GM06990 (cell line): ENCODE results near the gene PIGS.

Source experiments
- DNase-seq: peaks from one replicate; pipeline ENCODE4 v3.0.0-alpha.2; 2011; ENCODE audit not compliant: insufficient read length; ENCODE audit errors: extremely low read depth
- H3K27me3 ChIP-seq: replicated peaks from 2 replicates; pipeline ENCODE4 v1.6.0; 2011; ENCODE audit warnings: low read length; ENCODE audit not compliant: control insufficient read depth, insufficient read depth
- H3K36me3 ChIP-seq: 2 replicates; pipeline ENCODE4 v1.5.1; 2011; ENCODE audit warnings: low read length; ENCODE audit not compliant: control insufficient read depth, insufficient read depth
- H3K4me3 ChIP-seq: replicated peaks from 2 replicates; pipeline ENCODE4 v1.5.1; 2011; ENCODE audit warnings: low read depth, mild to moderate bottlenecking, control low read depth, low read length
- CTCF ChIP-seq: IDR thresholded peaks from 2 replicates; pipeline ENCODE4 v1.5.1; 2011; ENCODE audit warnings: low read length, control low read depth, mild to moderate bottlenecking, inconsistent platforms; ENCODE audit not compliant: insufficient read depth, poor library complexity, severe bottlenecking

PIGS gene

GRCh38 chr17:28585851-28586250 is 14.5 kb upstream of the PIGS start:
- H3K36me3 ChIP-seq: peaks cover 34% of the 10 kb centered on the region
- no peak for DNase-seq

GRCh38 chr17:28584434-28584833 is 13.1 kb upstream of the PIGS start:
- TF ChIP-seq CTCF: no peak
- Histone ChIP-seq H3K36me3 (peaks cover 32% of the 10 kb centered on the region), H3K27me3 (no peaks in the 10 kb centered on the region), H3K4me3 (no peak overlapping the region)
- DNase-seq: no peak

More at GRCh38 chr17:28585851-28586250, 14.5 kb upstream of the PIGS start:
- Histone ChIP-seq H3K4me3 (no peak overlapping the region), H3K27me3 (no peaks in the 10 kb centered on the region)
- no peak for TF ChIP-seq CTCF

GRCh38 chr17:28582513-28582912 is 11.2 kb upstream of the PIGS start:
- no peak for TF ChIP-seq CTCF
- Histone ChIP-seq H3K4me3 (no peak overlapping the region), H3K36me3 (peaks cover 37% of the 10 kb centered on the region), H3K27me3 (no peaks in the 10 kb centered on the region)
- DNase-seq: no peak

GRCh38 chr17:28580959-28581358 is 9.6 kb upstream of the PIGS start:
- TF ChIP-seq CTCF: no peak
- H3K4me3 ChIP-seq: no peak overlapping the region
- peaks cover 35% of the 10 kb centered on the region for H3K36me3 ChIP-seq
- no peaks in the 10 kb centered on the region for H3K27me3 ChIP-seq
- no peak for DNase-seq

GRCh38 chr17:28579526-28579925 is 8.2 kb upstream of the PIGS start:
- TF ChIP-seq CTCF: no peak
- no peaks in the 10 kb centered on the region for H3K27me3 ChIP-seq

More at GRCh38 chr17:28579526-28579925, 8.2 kb upstream of the PIGS start:
- peaks cover 26% of the 10 kb centered on the region for H3K36me3 ChIP-seq
- no peak for DNase-seq
- H3K4me3 ChIP-seq: no peak overlapping the region
